NB4 (cell line): ENCODE measurements around the gene CIAO3.

Source experiments
- TF ChIP-seq, protein P1 (sequence below): IDR thresholded peaks from 2 replicates; pipeline ENCODE4 v1.6.1; 2011; ENCODE audit warnings: low read depth, low read length
- TF ChIP-seq, protein P2 (sequence below): IDR thresholded peaks from one replicate; pipeline ENCODE4 v1.5.1; 2012; ENCODE audit warnings: low read depth, low read length

DNA sequence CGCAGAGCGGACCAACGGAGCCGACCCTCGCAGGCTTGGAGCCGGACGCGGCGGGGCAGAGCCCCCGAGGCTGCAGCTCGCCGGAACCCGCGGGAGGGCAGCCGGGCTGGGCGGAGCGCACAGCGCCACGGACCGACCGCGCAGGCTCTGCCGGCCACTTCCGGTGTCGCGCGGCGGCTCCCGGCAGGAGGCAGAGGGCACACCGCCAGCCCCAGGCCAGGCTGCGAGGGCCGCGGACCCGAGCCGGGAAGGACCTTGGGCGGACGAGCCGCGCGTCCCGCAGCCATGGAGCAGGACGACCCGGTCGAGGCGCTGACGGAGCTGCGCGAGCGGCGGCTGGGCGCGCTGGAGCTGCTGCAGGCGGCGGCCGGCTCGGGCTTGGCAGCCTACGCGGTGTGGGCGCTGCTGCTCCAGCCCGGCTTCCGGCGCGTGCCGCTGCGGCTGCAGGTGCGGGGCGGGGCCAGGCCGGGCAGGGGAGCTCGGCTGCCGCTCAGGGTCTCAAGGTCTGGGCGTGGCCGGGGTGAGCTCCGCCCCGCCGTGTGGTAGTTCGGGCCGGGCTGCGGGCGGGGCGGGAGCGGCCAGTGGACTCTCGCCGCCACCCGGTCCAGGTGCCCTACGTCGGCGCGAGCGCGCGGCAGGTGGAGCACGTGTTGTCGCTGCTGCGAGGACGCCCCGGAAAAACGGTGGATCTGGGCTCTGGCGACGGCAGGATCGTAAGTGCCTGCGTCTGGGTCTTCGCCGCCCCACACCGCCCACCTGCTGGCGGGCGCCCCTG is 19.6 kb downstream of the CIAO3 start, which contains the start of gene ANTKMT:
- TF ChIP-seq, protein P1, sequence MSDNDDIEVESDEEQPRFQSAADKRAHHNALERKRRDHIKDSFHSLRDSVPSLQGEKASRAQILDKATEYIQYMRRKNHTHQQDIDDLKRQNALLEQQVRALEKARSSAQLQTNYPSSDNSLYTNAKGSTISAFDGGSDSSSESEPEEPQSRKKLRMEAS = peak; percentile 86
- TF ChIP-seq, protein P2, sequence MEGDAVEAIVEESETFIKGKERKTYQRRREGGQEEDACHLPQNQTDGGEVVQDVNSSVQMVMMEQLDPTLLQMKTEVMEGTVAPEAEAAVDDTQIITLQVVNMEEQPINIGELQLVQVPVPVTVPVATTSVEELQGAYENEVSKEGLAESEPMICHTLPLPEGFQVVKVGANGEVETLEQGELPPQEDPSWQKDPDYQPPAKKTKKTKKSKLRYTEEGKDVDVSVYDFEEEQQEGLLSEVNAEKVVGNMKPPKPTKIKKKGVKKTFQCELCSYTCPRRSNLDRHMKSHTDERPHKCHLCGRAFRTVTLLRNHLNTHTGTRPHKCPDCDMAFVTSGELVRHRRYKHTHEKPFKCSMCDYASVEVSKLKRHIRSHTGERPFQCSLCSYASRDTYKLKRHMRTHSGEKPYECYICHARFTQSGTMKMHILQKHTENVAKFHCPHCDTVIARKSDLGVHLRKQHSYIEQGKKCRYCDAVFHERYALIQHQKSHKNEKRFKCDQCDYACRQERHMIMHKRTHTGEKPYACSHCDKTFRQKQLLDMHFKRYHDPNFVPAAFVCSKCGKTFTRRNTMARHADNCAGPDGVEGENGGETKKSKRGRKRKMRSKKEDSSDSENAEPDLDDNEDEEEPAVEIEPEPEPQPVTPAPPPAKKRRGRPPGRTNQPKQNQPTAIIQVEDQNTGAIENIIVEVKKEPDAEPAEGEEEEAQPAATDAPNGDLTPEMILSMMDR = no peak
